Choroid plexus epithelial cell (primary cell): ENCODE measurements around the gene SLX4IP.
A peak's percentile ranks its signal among the peaks of the same experiment; 100 is the strongest.

Experiments used
- DNase-seq: peaks from one replicate; pipeline ENCODE4 v3.0.0-alpha.2; 2010; ENCODE audit warnings: low read depth
- H3K4me3 ChIP-seq: 2 replicates; pipeline ENCODE4 v1.5.1; 2011; ENCODE audit warnings: low read depth, mild to moderate bottlenecking, control low read depth, low read length, moderate library complexity
- CTCF ChIP-seq: conservative IDR thresholded peaks from 2 replicates; pipeline ENCODE4 v1.5.1; 2011; ENCODE audit warnings: low read depth, mild to moderate bottlenecking, control low read depth, inconsistent platforms, low read length, moderate library complexity

The SLX4IP gene

GRCh38 chr20:10532361-10532760 is 97.3 kb downstream of the SLX4IP start:
- no peak for TF ChIP-seq CTCF
- DNase-seq = no peak

GRCh38 chr20:10536531-10536930 is 101.4 kb downstream of the SLX4IP start:
- no peak overlapping the region for H3K4me3 ChIP-seq
- TF ChIP-seq CTCF = peak; percentile 77
- peak; percentile 61 for DNase-seq

More at GRCh38 chr20:10532361-10532760, 97.3 kb downstream of the SLX4IP start:
- H3K4me3 ChIP-seq = no peak overlapping the region

- no peak for TF ChIP-seq CTCF
Measured at GRCh38 chr20:10537850-10538480, 102.9 kb downstream of the SLX4IP start.

GRCh38 chr20:10538768-10539167 is 103.7 kb downstream of the SLX4IP start:
- TF ChIP-seq CTCF = no peak
- no peak for DNase-seq
- no peak overlapping the region for H3K4me3 ChIP-seq

More at GRCh38 chr20:10537850-10538480, 102.9 kb downstream of the SLX4IP start:
- peak; percentile 58 for DNase-seq
- no peak overlapping the region for H3K4me3 ChIP-seq

- TF ChIP-seq CTCF = no peak
- no peak for DNase-seq
- H3K4me3 ChIP-seq = no peak overlapping the region
Measured at GRCh38 chr20:10539818-10540553, 104.9 kb downstream of the SLX4IP start.

- no peak for TF ChIP-seq CTCF
- H3K4me3 ChIP-seq = no peak overlapping the region
- peak; percentile 95 for DNase-seq
Measured at GRCh38 chr20:10540636-10541493, 105.8 kb downstream of the SLX4IP start.
